NCI-H2227 (cell line): ENCODE results near the gene DNASE1L2.

Experiments
- DNase-seq: peaks from one replicate; lab custom pipeline; 2025; ENCODE audit not compliant: unreplicated experiment; lab: John Stamatoyannopoulos, UW

DNASE1L2 gene

DNA sequence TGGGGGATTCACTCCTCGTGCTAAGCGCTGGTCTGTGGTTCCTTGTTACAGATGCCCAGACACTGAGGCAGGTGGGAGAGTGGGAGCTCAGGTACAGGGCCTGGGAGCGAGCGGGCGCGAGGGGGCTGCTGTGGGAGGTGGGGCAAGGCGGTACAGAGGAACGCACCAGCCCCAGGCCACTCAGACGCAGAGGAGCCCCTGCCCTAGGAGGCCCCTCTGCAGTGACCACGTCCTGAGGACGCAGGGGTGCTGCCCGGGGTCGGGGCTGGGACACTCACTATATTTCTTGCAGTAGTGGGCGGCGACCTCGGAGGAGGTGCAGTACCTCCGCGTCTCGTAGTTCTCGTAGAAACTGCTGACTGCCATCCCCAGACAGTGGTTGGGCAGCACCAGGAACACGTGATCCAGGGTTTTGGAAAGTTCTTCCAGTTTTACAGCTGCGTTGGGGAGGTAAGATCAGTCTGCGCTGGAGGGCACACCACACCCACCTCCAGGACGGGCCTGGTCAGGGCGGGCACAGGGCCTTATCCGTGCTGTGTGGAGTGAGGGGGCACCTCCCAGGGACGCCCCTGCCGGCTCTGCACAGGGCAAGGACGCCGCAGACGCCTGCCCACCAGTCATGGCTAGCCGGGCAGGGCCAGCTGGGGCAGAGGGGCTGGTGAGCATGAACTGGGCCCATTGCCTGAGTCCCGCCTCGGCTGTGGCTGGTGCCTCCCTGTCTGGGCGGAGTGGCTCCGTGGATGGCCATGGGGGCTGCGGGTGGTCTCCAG, 47.9 kb downstream of the DNASE1L2 start:
- no peak for DNase-seq

DNA sequence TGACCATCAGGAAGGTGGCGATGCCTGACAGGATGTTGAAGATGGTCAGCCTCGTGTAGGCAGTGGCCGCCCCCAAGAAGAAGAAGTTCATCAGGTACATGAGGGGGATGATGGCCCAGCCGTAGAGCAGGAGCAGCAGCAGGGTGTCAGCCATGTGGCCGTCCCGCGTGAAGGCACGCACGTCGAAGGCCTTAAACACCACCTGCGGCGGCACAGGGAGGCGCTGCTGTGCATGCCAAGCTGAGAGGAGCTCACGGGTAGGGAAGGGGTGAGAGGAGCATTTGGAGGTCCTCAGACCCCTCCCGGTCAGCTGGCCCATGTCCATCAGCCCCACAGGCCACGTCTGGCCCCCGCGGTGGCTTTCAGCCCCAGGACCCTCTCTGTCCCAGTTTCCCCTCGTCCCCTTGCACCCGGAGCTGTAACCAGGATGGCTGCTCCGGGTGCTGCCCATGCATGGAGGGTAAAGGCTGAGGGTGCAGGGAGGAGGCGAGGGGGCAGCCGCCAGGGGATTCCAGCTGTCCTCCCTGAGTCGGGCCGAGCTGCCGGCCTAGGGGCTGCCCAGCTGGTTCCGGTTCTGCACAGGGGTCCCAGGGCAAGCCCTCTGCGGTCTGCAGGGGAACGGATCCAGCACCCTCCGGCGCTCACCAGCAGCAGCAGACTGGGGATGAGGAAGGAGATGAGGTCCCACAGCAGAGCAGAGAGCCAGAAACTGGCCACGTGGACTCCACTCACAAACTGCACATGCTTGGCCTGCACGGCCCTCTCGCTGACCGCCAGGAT, 48.7 kb downstream of the DNASE1L2 start:
- no peak for DNase-seq

DNA sequence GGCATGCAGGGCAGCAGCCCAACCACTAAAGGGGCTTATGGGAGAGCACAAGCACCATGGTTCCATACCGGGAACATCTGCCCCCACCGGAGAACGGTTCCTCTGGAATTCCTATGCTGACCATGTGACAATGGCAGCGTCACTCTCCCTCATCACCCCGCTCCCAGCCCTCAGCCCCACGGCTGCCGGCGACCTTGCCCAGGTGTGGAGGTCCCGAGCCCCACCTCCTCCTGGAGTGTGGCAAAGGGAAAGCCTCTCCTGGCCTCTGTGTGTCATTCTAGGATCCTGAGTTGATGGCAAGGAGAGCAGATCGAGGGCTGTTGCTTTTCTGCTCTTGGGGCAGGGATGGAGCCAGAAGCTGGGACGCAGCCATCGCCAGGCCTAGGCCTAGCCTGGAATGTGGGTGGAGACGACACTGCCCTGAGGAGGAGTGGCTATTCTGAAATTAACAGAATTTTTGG, 49.5 kb downstream of the DNASE1L2 start:
- DNase-seq, result no peak

DNA sequence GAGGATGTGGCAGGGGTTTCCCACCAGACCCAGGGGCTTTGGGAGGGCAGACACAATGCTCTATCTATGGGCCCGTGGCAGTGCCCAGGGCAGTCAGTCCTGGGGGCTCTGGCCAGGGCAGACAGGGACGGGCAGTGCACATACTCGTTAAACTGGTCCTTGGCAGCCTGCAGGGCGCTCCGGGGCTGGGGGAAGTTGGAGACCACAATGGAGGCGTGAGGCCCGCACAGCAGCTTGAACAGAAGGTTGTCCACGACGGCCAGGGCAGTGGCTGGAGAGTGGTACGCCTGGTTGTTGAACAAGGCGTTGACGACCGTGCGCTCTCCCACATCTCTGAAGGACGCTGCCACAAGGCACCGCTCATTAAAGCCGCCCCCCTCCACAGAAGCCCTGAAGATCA, 50.3 kb downstream of the DNASE1L2 start:
- DNase-seq, result no peak

DNA sequence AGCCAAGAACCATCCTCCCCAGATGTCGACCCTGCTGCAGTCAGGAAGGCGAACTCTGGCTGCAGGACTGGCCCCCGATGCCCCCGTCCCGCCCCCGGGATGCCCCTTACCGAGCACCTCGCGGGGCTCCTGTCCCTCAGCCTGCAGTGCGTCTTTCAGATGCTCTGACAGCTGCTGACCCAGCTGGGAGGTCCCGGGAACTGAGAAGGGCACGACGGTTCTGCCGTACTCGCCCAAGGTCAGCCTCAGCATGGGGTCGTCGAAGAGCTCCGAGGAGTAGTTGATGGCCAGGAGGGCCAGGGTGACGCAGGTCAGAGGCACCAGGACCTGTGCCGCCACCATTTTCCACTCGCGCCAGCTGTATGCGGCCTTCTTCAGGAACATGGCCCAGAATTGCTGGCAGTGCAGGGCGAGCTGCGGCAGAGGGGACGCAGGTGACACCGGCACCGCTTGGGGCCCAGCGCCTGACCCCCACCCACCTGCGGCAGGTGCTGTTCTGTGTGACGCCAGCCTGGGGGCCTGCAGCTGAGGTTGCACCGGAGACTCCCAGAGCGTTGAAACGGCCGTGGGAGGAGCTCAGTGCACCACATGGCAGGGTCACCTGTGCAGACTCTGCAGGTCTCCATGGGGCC, 51.8 kb downstream of the DNASE1L2 start:
- no peak for DNase-seq
